ENCODE data around the gene RNF115.

The RNF115 gene

GRCh38 chr1:145707183-145707867, 116.6 kb downstream of the RNF115 start, which contains the start of gene PDZK1:
TSS of gene PDZK1 (minus strand) at chr1:145707368. CDS start at chr1:145688021, 19,347 bp downstream.
- no peak for DNase-seq (ENCODE audit: extremely low read depth in 1 of 2, low read depth in 1 of 2)

- no peak for DNase-seq (ENCODE audit: extremely low read depth in 1 of 2, low read depth in 1 of 2)
These were observed 117.7 kb downstream of the RNF115 start for GRCh38 chr1:145706086-145706664.

- no peak for DNase-seq (ENCODE audit: extremely low read depth in 1 of 2, low read depth in 1 of 2)
These were observed 118.3 kb downstream of the RNF115 start for GRCh38 chr1:145705622-145706021.

GRCh38 chr1:145702826-145703225, 121.1 kb downstream of the RNF115 start:
- no peak for DNase-seq (ENCODE audit: extremely low read depth in 1 of 2, low read depth in 1 of 2)

- no peak for DNase-seq (ENCODE audit: extremely low read depth in 1 of 2, low read depth in 1 of 2)
These were observed 121.8 kb downstream of the RNF115 start for GRCh38 chr1:145702052-145702451.

- DNase-seq (ENCODE audit: extremely low read depth in 1 of 2, low read depth in 1 of 2) = no peak
These were observed 122.5 kb downstream of the RNF115 start for GRCh38 chr1:145701306-145701862.

- DNase-seq (ENCODE audit: extremely low read depth in 1 of 2, low read depth in 1 of 2) = no peak
These were observed 127.3 kb downstream of the RNF115 start for GRCh38 chr1:145696630-145696960.

- no peak for DNase-seq (ENCODE audit: extremely low read depth in 1 of 2, low read depth in 1 of 2)
These were observed 127.9 kb downstream of the RNF115 start for GRCh38 chr1:145695821-145696629.

- DNase-seq (ENCODE audit: extremely low read depth in 1 of 2, low read depth in 1 of 2) = no peak
These were observed 131.0 kb downstream of the RNF115 start for GRCh38 chr1:145692785-145693443.

- DNase-seq (ENCODE audit: extremely low read depth in 1 of 2, low read depth in 1 of 2) = peak in 1 of 2 donors; percentile 3
These were observed 133.0 kb downstream of the RNF115 start for GRCh38 chr1:145690587-145691558.

- no peak for DNase-seq (ENCODE audit: extremely low read depth in 1 of 2, low read depth in 1 of 2)
These were observed 134.0 kb downstream of the RNF115 start for GRCh38 chr1:145689922-145690321.

GRCh38 chr1:145688924-145689323, 135.0 kb downstream of the RNF115 start:
- DNase-seq (ENCODE audit: extremely low read depth in 1 of 2, low read depth in 1 of 2) = no peak

Measured in activated CD8-positive, alpha-beta memory T cell treated with anti-CD3 and anti-CD28 coated beads for 1 hour (primary cell).